AG09319 (cell line): ENCODE data around the gene NGRN.

Experiments
- DNase-seq: peaks from one replicate; pipeline ENCODE4 v3.0.0-alpha.2; 2010; ENCODE audit warnings: low read depth; ENCODE audit errors: extremely low read depth
- TF ChIP-seq, protein P1 (sequence below): IDR thresholded peaks from 2 replicates; pipeline ENCODE4 v1.5.1; 2011; ENCODE audit warnings: low read depth, mild to moderate bottlenecking, inconsistent platforms, low read length, moderate library complexity

Gene NGRN

DNA sequence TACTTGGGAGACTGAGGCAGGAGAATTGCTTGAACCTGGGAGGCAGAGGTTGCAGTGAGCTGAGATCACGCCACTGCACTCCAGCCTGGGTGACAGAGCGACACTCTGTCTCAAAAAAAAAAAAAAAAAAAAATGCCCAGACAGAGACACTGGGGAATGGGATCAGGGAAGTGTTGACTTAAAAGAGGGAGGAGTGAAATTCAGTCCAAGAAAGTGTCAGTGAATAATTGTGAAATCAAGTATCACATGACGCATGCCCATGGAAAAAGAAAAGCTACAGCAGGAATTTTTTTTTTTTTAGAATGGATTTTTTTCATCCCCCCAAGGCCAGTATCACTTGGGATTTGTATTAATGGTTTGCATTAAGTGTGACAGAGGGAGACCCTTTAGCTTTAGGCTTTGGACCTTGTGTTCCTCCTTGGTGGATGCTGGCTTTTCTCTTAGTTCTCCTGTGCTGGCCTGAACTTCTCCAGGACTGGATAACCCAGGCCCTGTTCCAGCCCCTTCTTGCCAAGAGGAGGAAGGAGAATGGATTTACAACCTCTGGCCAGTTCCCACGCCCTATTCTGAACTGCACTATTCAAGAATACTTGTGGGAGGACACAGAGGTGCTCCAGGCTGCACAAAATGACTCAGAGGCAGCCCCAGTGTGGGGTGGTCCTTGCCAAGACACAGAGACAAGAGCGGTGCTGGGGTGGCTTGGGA is 50.0 kb downstream of the NGRN start:
- no peak for DNase-seq
- TF ChIP-seq, protein P1, sequence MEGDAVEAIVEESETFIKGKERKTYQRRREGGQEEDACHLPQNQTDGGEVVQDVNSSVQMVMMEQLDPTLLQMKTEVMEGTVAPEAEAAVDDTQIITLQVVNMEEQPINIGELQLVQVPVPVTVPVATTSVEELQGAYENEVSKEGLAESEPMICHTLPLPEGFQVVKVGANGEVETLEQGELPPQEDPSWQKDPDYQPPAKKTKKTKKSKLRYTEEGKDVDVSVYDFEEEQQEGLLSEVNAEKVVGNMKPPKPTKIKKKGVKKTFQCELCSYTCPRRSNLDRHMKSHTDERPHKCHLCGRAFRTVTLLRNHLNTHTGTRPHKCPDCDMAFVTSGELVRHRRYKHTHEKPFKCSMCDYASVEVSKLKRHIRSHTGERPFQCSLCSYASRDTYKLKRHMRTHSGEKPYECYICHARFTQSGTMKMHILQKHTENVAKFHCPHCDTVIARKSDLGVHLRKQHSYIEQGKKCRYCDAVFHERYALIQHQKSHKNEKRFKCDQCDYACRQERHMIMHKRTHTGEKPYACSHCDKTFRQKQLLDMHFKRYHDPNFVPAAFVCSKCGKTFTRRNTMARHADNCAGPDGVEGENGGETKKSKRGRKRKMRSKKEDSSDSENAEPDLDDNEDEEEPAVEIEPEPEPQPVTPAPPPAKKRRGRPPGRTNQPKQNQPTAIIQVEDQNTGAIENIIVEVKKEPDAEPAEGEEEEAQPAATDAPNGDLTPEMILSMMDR = no peak

- no peak for DNase-seq
- TF ChIP-seq, protein P1 = no peak
Measured at GRCh38 chr15:90316139-90316538, 50.7 kb downstream of the NGRN start.

- TF ChIP-seq, protein P1 = no peak
- no peak for DNase-seq
Measured at GRCh38 chr15:90318591-90318990, 53.1 kb downstream of the NGRN start.

- peak; percentile 61 for DNase-seq
- TF ChIP-seq, protein P1 = peak; percentile 100
Measured at GRCh38 chr15:90320062-90320884, 54.8 kb downstream of the NGRN start.

- no peak for DNase-seq
- TF ChIP-seq, protein P1 = no peak
Measured at GRCh38 chr15:90320885-90321278, 55.4 kb downstream of the NGRN start.
